HL-60 (cell line): ENCODE results near the gene CAMK2G.

Source experiments
- DNase-seq, 2 experiments: peaks; one replicate each; pipeline ENCODE4 v3.0.0-alpha.2; 2010 to 2020; ENCODE audit warnings: low read depth in 1 of 2, low spot score in 1 of 2
- H3K27ac ChIP-seq: fragments of 250-450 bp; sonication (Bioruptor Pico); replicated peaks from 2 replicates; pipeline ENCODE4 v1.5.1; 2020; ENCODE audit warnings: mild to moderate bottlenecking, moderate library complexity
- H3K27me3 ChIP-seq: fragments of 250-450 bp; sonication (Bioruptor Pico); 2 replicates; pipeline ENCODE4 v1.5.1; 2021; ENCODE audit warnings: mild to moderate bottlenecking, moderate library complexity; ENCODE audit not compliant: insufficient read depth, poor library complexity, severe bottlenecking
- H3K4me3 ChIP-seq: replicated peaks from 2 replicates; pipeline ENCODE4 v1.5.1; 2011; ENCODE audit warnings: mild to moderate bottlenecking, control low read depth, low read length; ENCODE audit not compliant: insufficient read depth
- GABPA ChIP-seq: IDR thresholded peaks from 2 replicates; pipeline ENCODE4 v1.6.1; 2012; ENCODE audit warnings: low read depth
- POLR2AphosphoS5 ChIP-seq: IDR thresholded peaks from 2 replicates; pipeline ENCODE4 v1.6.1; 2012; ENCODE audit warnings: low read depth
- REST ChIP-seq: IDR thresholded peaks from 2 replicates; pipeline ENCODE4 v1.6.1; 2012; ENCODE audit warnings: low read depth; ENCODE audit not compliant: insufficient replicate concordance
- SPI1 ChIP-seq: IDR thresholded peaks from 2 replicates; pipeline ENCODE4 v1.6.1; 2012; ENCODE audit warnings: low read depth, mild to moderate bottlenecking, borderline replicate concordance
- TF ChIP-seq, protein P1 (sequence below): IDR thresholded peaks from one replicate; pipeline ENCODE4 v1.5.1; 2011; ENCODE audit warnings: low read length, control low read depth, inconsistent platforms; ENCODE audit not compliant: insufficient read depth

The CAMK2G gene

GRCh38 chr10:73806176-73806950 lies 68.0 kb downstream of the CAMK2G start:
- no peak for TF ChIP-seq POLR2AphosphoS5
- TF ChIP-seq, protein P1, sequence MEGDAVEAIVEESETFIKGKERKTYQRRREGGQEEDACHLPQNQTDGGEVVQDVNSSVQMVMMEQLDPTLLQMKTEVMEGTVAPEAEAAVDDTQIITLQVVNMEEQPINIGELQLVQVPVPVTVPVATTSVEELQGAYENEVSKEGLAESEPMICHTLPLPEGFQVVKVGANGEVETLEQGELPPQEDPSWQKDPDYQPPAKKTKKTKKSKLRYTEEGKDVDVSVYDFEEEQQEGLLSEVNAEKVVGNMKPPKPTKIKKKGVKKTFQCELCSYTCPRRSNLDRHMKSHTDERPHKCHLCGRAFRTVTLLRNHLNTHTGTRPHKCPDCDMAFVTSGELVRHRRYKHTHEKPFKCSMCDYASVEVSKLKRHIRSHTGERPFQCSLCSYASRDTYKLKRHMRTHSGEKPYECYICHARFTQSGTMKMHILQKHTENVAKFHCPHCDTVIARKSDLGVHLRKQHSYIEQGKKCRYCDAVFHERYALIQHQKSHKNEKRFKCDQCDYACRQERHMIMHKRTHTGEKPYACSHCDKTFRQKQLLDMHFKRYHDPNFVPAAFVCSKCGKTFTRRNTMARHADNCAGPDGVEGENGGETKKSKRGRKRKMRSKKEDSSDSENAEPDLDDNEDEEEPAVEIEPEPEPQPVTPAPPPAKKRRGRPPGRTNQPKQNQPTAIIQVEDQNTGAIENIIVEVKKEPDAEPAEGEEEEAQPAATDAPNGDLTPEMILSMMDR, result no peak
- TF ChIP-seq GABPA, result no peak
- TF ChIP-seq REST, result no peak
- no peak for TF ChIP-seq SPI1
- no peaks in the 10 kb centered on the region for H3K27me3 ChIP-seq
- H3K27ac ChIP-seq, result no peak overlapping the region
- no peak overlapping the region for H3K4me3 ChIP-seq
- no peak for DNase-seq

DNA sequence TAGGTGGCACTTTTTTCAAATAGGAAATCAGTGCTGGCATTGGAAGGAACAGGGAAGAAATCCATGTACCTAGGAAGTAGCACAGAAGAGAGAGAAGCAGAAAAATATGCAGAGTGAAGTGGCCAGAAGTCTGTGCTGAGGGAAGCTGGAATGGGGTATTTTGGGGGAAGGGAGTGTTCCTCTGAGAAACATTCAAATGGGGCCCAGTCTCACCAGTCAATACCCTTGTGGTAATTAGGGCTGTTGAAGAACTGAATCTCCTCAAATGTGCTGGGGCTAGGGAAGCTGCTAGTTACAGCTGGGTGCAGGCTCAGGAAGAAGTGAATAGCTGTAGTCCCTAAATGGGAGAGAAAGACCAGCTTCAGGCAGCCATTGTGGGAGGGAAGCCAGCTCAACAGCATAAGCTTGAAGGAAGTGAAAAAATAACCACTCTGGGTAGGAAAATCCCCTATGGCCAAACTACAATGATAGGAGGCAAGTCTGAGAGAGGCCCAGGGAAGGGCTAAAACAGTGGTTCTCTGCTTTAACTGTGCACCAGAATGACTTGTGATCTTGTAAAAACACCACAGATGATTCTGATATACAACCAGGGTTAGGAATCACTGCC lies 70.6 kb downstream of the CAMK2G start:
- Histone ChIP-seq H3K4me3 (no peak overlapping the region), H3K27me3 (no peaks in the 10 kb centered on the region), H3K27ac (no peak overlapping the region)
- TF ChIP-seq SPI1, result no peak
- TF ChIP-seq POLR2AphosphoS5, result no peak
- TF ChIP-seq REST, result no peak
- TF ChIP-seq, protein P1, result no peak
- no peak for DNase-seq

DNA sequence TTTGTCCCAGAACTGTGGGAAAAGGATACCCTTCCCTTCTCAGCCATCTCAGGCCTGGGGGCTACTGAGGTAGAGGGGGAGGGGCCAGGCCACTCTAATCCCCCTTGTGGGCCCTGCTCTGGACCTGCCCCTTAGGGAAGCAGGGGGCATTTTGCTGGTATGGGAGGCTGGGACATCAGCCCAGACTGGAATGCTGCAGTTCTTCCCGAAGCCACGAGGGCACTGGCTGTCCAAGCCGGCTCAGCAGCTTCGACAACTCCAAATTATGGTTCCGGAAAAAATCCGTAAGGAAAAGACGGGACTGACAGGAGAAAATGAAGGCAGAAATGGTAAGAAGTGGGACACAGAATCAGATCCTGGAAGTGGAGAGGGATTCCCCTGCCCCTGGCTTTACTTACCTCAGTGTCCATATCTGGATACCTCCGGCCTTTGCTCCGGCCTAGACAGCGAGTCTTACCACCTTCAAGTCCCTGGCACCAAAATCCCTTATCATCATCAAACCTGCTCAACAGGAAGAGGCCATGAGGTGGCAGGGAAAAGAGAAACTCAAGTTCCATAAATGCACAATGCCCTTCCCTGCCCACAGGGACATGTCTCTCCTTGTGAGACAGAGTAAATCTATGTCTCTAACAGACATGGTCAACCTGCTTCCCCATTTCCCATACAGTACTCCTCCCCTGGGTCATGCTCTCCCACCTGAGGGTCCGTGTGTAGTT lies 71.9 kb downstream of the CAMK2G start:
- H3K27ac ChIP-seq, result no peak overlapping the region
- H3K27me3 ChIP-seq, result no peaks in the 10 kb centered on the region
- no peak for TF ChIP-seq GABPA
- no peak for TF ChIP-seq POLR2AphosphoS5
- no peak for TF ChIP-seq SPI1
- TF ChIP-seq, protein P1, result no peak
- TF ChIP-seq REST, result no peak
- no peak for DNase-seq
- no peak overlapping the region for H3K4me3 ChIP-seq
